HG03439 (cell line): ENCODE data around the gene MAJIN.

Experiments used
- ATAC-seq: cut with Tn5 transposase; IDR thresholded peaks from one replicate; pipeline ENCODE4 v1.9.1; 2021; ENCODE audit warnings: mild to moderate bottlenecking, moderate library complexity; ENCODE audit not compliant: unreplicated experiment

MAJIN gene

DNA sequence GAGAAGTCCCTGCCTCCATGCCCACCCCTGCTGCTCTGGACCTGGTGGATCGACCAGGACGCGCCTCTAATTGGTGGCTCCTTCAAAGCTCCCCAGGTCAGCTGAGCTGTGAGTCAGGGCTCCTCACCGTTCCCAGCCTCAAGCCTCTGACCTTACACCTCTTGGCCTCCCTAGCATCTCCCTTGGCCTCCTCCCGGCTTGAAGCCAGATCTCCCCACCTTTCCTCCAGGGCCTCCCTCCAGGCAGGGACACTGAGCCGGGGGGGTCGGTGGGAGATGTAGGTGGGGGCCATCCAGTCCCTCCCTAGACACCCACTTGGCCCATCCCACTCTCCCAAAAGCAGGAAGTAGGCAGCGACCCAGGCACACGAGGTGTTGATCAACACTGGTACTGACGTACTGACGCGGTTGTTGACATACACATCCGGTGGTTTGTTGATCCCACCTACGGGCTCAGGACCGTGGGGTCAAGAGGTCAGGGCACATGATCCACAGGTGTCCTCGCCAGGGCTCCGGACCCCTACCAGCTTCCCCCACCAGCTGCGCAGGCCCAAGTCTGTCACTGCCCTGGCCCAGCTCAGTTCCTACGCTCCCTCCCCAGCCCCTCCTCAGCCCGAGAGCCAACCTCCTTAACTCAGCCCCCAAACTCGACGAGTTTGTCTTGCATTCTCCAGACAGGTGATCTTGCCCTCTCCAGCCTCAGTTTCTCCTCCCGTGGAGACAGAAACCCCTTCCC lies 55.7 kb downstream of the MAJIN start:
- peak; percentile 16 for ATAC-seq

DNA sequence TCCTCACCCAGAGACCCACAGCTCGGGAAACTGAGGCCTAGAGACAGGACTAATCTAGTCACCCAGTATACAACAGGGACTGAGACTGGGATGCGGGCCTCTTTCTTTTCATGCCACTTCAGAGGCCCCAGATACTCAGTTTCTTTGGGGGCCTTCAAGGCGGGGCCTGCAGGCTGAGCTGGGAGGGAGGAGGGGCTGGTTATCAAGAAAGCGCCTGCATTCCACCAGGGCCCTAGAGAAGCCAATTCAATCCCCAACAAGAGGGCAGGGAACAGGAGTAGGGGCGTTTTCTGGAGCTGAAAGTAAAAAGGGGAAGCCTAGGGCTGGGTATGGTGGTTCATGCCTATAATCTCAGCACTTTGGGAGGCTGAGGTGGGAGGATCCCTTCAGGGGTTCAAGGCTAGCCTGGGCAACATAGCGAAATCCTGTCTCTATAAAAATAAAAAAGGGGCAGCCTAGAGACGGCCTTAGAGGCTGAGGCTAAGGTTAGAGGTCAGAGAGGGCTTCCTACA lies 56.5 kb downstream of the MAJIN start:
- no peak for ATAC-seq

DNA sequence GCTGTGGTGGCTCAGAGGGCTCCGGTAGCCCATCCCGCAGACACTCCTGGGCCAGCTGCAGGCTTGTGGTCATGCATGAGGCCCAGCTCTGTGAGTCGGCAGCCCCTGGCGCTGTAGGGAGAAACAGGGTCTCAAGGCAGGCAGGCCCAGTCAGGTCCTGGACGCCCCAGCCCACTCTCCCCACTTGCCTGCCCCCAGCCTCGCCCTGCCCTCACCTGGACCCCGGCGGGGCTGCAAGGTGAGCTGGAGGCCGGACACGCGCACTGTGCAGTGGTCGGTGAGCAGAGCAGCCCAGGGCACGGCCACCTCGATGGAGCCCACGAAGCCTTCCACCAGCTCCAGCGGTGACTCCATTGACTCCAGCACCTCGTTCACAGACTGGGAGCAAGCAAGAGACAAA lies 57.8 kb downstream of the MAJIN start:
- no peak for ATAC-seq

DNA sequence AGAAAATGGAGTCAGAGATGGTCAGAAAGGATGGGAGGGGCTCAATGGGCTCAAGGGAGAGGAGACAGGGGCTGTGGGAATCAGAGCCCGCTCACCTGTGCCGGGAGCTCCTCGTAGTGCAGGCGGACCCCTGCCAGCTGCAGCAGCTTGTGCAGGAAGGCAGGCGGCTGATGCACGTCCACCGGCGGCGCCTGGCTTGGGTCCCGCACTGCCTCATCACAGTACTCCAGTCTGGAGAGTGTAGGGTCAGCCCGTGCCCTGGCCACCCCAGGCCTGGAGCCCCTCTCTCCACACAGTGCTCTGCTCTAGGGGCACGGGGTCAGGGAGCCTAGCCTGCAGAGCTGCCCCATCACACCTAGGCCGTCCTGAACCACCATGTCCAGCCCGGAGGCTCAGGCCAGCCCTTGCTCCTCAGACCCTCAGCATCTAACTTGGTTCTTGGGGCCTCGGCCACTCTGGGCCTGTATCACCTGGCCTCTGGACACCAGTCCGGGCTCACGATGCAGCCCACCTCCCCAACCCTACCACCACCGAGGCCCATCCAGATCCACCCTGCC lies 58.7 kb downstream of the MAJIN start:
- no peak for ATAC-seq

DNA sequence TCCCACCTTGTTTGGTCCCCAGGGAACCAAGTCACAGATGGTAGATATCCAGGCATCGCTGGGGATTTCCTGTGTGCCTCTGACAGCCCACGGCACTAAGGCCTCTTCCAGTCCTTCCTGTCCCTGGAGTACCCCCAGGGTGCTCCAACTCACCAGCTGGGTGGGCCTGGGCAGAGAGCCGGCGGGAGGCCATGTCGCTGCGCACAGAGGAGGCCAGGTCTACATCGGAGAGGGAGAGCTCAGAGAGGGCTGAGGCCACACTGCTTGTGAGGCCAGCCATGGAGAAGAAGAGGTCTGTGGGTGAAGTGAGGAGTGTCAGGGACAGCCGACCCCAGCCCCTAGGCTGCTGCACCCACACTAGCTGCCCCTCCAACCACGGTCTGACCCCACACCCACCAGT lies 60.2 kb downstream of the MAJIN start:
- no peak for ATAC-seq

DNA sequence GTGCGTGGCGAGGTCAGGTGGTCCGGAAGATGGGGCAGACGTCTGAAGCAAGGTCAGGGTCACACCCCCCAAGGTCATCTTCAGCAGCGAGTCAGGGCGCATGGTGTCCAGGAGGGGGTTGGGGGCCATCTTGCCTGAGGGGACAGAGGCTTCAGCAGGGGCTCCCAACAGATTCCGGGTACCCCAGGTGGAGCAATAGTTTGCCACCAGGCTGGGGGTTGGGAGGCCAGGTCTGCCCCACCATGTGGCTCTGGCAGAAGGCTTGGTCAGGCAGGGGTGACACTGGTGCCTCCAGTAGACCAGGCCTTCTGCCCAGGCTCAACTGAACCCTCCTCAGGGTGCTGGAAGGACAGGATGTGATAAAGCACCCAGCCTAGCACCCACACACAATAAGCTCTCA lies 60.8 kb downstream of the MAJIN start:
- no peak for ATAC-seq

DNA sequence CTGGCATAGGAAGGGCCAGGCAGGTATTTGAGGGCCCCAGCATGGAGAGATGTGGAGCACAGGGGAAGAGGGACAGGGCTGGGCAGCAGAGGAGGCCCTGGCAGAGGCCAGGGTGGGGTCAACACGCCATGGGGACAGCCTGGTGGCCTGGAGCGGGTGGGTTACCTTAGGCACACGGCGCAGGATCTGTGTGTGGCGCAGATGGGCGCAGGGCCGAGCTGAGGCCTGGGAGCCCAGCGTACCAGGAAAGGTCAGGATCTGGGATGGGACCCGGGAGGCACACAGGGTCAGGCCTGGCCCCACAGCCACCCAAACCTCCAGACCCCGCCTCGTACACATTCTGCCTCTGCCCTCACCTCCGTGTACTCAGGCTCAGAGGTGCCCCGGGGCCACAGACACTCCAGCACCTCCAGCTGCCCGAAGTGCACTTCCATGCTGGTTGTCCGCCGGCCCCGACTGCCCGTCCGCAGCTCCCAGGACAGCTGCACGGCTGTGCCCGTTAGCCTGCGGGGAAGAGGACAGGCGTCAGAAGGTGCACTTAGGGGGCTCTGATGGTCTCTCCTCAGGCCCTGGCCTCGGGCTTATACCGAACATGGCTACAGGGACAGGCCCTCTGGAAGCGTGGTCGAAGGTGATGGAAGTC lies 61.3 kb downstream of the MAJIN start:
- ATAC-seq: no peak

DNA sequence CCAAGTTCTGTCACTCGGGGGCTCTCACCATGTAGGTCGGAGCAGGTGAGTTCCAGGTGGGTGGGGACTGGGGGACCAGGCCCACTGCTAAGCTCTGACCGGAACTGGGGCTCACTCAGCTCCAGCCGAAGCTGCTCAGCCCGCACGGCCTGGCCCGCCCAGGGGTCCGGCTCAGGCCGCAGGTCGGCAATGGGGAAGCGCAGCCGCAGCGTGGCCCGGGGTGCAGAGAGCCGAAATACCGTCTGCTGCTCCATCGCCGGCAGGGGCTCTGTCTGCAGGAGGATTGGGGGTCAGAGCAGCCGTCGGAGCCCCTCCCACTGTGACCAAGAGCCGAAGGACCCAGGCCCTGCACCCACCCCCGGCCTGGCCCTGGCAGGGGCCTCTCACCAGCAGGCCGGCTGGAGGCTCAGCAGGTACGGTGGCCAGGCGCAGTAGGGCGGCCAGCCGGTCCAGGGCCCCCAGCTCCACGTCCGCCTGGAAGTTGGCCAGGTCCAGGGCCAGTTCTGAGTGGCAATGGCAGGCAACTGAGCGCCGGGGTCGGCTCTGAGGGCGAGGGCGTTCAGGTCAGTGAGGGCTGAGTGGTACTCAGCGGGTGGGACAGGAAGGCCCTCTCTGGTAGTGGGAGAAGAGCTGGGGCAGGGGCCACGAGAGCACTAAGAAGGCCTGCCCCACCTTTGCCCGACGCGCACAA lies 62.1 kb downstream of the MAJIN start:
- no peak for ATAC-seq

DNA sequence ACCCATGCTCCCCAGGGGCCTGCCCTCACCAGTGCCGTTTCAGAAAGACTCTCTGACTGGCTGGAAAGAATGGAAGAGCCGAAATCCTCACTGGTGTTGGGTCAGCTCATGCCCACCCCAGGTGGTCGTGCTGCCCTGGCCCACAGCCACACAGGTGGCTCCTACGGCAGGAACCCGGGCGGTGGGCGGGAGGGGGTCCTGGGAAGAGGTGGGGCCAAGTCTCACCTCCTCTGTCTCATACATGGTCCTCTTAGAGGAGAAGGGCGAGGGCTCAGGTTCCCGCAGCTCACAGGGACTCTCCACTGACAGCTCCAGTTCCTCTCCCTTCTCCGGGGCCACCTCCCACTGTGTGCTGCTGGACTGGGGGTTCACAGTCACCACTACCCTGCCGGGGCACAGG lies 63.1 kb downstream of the MAJIN start:
- ATAC-seq: no peak

DNA sequence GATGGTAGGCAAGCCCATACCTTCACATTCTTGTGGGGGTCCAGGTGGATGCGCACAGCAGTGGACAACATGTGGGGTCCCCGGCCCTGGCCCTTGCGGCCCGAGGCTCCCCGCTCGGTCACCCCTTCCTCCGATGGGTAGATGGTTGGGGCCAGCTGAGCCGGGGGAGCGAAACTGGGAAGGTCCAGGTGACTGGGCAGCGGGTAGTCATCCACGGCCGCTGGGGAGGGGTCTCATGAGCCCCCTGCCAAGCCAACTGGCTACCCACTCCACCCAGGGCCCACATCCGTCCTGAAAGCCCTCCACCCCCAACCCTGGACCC lies 65.6 kb downstream of the MAJIN start:
- ATAC-seq: no peak

DNA sequence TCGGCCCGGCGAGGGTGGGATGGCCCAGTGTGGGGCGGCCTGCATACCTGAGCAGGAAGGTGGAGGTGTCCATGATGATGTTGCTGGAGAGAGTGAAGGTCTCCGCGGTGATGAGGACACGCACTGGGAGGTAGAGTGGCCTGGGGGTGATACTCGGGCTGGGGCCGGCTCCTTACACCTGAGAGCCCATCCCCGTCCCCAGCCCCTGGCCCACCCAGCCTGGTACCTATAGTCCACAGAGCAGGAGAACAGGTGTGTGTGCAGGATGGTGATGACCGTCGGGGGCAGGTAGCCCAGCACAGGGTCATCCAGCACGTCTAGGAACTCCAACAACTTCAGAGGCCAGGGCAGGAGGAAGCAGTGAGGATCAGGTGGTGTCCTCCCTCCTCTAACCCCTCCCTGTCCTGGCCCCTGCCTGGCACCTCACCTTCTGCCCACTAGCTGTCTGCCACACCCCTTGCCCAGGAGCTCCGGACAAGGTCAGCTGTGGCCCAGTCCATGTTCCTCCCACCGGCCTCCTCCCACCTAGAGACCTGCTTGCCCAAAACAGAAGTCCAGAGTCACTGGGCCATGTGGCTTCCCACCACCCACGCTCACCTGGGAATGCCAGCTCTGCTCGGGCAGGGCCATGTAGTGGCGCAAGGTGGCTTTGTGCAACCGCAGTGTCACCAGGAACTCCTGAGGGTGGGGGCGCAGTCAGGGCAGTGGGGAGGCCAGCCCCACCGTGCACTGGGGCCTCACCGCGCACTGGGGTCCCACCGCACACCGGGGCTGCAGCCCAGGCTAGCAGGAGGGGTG lies 66.2 kb downstream of the MAJIN start:
- ATAC-seq: no peak

DNA sequence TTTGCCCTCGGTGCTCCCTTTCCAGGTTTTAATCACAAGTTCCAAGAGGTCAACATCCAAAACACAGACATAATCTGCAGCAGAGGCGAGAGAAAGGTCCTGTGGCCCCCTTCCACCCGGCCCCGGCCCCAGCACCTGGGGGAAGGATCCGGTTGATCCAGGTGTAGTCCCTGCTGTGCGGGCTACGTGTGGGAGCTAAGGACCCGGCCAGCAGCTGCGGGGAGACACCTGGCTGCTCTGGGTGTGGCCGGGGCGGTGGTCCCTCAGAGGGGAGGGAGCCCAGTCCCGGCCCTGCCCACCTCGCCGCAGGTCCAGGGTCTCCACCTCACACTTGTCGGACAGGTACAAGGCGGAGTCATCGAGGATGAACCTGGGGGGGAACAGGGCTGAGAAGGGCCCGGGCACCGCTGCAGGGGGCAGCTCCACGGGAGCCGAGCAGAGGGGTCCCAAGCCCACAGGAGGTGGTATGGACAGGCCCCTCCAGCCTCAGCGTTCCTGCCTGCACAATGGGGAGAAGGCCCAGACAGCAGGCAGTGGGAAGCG lies 68.5 kb downstream of the MAJIN start:
- ATAC-seq: no peak

DNA sequence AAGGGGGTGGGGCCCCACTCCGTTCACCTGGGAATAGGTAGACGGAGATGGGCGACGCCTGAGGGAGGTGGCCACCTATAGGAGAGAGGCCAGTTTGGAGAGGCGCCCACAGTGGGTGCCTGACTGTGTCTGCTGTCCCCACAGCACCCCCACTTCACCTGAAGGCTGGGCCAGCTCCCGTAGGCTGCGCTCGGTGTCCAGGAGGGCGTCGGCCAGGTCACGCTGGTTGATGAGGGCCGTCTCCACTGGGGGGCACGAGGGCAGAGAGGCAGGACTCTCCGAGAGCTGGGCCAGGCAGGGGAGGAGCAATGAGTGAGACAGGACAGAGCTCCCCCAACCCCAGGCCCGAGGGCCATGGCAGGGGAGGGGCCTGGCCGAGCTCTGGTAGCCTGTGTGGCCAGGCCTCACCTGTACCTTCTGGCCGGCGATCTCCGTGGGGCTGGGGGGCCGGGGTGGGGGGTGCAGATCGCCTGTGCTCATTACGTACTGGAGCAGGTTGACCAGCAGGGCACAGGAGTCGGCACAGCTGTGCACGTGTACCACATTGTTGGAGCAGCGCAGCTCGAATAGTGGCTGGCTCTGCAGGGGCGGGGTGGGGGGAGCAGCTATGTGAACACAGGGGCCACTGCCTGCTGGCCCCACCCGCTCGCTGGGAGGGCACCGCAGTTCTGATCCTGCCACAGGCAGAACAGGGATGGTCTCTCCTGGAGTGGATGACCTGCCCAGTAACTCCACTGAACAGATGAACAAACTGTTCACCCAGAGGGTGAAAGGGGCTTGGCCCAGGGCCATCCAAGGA lies 69.6 kb downstream of the MAJIN start:
- ATAC-seq: no peak

DNA sequence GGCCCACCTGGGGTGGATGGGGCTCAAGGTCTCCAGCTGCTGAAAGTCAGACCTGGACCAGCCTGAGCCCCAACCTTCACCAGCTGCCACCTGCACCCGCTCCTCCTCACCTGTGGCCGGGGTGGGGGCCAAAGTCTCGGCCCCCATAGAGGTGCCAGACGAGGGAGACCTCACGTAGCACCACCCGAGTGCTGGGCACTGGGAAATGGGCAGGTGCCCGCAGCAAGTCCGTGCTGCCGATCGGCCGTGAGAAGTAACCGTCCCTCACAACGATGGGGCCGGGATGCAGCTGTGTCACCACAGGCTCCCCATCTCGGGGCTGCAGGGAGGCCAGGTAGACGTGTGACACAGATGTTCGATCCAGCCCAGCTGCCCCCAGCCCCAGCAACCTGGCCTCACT lies 71.1 kb downstream of the MAJIN start:
- no peak for ATAC-seq

DNA sequence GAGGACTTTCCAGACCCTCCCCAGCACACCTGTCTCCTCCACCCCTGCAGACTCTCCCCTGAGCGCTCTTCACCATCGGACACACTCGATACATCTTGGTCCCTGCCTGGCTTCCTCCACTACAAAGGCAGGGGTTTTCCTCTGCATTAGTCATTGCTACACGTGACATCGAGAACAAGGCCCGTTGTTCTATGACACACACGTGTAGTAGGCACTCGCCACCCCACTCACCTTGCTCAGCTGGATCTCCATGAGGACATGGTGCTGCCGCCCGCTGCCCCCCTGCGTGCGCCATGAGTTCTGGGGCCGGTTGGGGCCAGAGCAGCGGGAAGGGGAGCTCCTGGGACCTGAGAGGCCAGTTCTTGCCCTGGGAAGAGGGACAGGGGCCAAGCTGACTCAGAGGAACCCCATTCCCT lies 71.6 kb downstream of the MAJIN start:
- no peak for ATAC-seq

DNA sequence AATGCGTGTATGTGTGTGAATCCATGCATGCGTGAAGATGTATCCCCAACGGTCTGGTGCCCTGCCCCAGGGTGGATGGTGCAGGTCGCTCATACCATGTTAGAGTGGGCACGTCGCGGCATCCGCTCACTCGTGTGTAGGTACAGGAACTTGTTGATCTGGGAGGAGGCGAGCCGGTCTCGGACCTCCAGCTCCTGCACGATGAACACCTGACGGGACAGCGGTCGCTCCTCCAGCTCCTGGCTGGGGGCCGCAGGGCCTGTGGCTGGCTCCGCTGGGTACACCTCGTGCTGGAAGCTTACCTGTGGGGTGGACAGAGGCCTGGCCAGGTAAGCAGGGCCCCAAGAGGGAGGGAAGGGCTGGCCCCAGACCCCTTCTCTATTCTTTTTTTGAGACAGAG lies 73.4 kb downstream of the MAJIN start:
- no peak for ATAC-seq

DNA sequence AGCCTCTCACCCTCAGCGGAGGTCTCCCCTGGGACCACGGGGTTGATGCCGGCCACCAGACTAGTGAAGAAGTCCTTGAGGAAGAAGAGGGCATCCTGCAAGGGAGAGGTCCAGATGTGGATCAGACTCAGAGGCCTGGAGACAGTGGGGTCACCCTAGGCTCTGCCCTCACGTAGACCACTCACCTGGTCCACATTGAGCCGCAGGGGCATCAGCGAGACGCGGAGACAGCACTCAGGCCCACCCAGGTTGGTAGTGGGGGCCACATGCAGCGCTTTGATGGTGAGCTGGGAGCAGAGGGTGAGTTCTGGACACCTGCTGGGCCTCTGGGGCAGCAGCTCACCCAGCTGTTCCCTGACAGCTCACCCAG lies 73.8 kb downstream of the MAJIN start:
- no peak for ATAC-seq

DNA sequence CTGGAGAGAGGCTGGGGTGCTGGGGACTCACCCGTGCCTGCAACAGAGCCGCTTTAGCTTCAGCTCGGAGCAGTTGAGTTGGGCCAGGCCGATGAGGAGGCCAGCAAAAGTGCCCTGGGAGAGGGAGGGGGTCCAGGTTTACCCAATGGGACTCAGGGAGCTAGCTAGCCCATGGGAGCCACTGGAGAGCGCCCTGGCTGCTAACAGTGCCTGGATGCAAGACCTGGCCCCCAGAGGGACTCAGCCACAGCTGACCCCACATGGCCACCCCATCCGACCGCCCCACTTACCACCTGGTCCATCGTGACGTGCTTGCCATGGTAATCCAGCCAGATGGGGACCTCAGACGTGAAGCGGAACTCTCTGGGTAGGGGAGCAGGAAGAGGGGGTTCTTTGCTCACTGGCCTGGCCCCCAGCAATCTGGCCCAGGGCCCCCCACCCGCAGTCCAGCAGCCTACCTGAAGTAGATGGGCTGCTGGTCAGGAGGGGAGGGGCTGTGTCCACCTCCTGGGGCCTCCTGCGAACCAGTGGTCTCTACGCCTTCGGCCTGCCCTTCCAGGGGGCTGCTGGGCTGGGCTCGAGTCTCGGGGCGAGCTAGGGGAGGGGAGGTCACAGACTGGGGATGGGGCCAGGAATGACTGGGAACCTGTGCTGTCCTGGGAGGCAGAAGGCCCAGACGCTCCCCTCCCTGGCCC lies 74.4 kb downstream of the MAJIN start:
- no peak for ATAC-seq

DNA sequence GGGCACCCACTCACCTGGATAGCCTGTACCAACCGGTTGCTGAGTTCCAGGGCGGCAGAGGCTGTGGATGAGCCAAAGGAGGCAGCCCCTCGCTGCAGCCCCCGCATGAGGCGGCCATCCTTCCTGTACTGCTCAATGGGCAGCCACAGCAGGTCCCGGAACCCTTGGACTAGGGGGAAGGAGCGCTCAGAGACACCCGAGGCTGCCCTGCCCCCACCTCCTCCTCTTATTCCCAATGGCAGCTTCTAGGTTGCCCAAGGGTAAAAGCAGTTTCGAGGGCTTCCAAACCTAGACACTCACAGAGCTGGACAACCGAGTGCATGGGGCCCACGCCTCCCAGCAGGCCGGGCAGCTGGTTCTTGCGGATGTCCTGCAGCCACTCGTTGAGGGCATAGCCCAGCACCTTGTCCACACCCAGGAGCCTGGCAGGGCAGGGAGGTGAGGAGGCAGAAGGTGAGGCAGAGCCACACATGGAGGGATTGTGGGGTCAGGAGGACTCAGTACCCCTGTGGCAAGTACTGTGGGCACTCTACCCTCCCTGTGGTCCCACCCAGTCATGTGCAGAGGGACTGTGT lies 75.4 kb downstream of the MAJIN start:
- ATAC-seq: no peak
